ENCODE measurements around the gene NPHS1. TPM values are rescaled to one million over a fixed set of nuclear protein-coding genes. Genes with fewer than 3 reads are reported as not detected.
A peak's percentile ranks its signal among the peaks of the same experiment; 100 is the strongest.

Gene NPHS1
- total RNA-seq, 2 donors from 2014 or later: not detected

DNA sequence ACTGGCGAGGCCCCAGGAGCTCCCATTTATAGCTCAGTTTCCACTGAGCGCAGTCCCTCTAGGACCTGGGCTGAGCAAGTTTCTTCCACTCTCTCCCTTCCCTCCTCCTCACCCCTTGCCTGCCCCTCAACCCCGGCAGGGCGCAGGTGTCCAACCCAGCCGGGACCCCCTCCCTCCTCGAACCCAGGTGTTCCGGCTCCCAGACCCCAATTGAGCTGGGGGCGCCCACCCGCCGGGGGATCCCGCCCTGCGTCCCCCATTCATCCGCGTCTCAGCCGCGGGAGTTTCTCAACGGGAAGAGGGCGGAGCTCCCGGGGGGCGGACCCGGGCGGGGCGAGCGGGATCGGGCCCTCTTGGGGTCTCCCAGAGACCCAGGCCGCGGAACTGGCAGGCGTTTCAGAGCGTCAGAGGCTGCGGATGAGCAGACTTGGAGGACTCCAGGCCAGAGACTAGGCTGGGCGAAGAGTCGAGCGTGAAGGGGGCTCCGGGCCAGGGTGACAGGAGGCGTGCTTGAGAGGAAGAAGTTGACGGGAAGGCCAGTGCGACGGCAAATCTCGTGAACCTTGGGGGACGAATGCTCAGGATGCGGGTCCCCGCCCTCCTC, 4.3 kb upstream of the NPHS1 start, which contains the start of gene KIRREL2:
Gene KIRREL2 (plus strand): TSS at position 366 of the 604 bp plus-strand sequence. CDS start 209 bp downstream, at position 575.
- no peak for DNase-seq (ENCODE audit: low spot score)
- TF ChIP-seq, protein P1, sequence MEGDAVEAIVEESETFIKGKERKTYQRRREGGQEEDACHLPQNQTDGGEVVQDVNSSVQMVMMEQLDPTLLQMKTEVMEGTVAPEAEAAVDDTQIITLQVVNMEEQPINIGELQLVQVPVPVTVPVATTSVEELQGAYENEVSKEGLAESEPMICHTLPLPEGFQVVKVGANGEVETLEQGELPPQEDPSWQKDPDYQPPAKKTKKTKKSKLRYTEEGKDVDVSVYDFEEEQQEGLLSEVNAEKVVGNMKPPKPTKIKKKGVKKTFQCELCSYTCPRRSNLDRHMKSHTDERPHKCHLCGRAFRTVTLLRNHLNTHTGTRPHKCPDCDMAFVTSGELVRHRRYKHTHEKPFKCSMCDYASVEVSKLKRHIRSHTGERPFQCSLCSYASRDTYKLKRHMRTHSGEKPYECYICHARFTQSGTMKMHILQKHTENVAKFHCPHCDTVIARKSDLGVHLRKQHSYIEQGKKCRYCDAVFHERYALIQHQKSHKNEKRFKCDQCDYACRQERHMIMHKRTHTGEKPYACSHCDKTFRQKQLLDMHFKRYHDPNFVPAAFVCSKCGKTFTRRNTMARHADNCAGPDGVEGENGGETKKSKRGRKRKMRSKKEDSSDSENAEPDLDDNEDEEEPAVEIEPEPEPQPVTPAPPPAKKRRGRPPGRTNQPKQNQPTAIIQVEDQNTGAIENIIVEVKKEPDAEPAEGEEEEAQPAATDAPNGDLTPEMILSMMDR (IDR thresholded peaks at IDR 0.05): no peak
- no peaks in the 10 kb centered on the region for H3K9me3 ChIP-seq
- peaks cover 0 to 15% of the 10 kb centered on the region in 2 donors for H3K4me1 ChIP-seq (ENCODE audit: control insufficient read depth in 1 of 2, low read depth in 2 of 2)
- peak within 1 kb of the TSS; percentile 72 for H3K4me3 ChIP-seq
- H3K27ac ChIP-seq: no peak within 1 kb of the TSS
- peaks cover 10% of the 10 kb centered on the region for H3K27me3 ChIP-seq (replicated peaks; ENCODE audit: insufficient read depth)
- no peak for ATAC-seq (ENCODE audit: insufficient number of reproducible peaks, low FRiP score, low read depth)
- no peaks in the 10 kb centered on the region for H3K36me3 ChIP-seq

DNA sequence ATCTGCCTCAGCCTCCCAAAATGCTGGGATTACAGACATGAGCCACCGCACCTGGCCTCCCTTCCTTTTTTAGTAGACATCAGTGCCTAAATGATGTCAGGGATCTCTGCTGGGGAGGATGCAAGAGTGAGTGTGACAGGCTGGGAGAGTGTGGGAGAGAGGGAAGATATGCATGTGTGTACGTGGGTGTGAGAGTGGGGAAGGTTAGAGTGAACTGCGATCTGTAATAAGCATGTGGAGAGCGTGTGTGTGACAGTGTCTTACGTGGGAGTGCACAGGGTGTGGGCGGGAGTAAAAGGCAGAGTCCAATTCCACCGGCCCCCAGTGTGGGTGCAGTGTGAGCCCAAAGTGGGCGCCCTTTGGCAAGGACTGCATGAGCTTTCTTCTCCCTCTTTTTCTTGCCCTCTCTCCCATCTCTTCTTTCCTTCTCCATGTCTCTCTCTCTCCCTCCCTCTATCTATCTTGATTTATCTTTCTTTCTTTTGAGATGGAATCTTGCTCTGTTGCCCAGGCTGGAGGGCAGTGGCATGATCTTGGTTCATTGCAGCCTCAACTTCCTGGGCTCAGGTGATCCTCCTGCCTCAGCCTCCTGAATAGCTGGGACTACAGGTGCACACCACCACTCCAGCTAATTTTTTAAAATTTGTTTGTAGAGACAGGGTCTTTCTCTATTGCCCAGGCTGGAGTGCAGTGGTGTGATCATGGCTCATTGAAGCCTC, 893 bp upstream of the NPHS1 start:
- TF ChIP-seq, protein P1 (IDR thresholded peaks at IDR 0.05): no peak
- no peak for DNase-seq (ENCODE audit: low spot score)
- no peak overlapping the region for H3K27ac ChIP-seq
- peaks cover 10% of the 10 kb centered on the region for H3K27me3 ChIP-seq (replicated peaks; ENCODE audit: insufficient read depth)
- no peak for ATAC-seq (ENCODE audit: insufficient number of reproducible peaks, low FRiP score, low read depth)
- H3K9me3 ChIP-seq: no peaks in the 10 kb centered on the region
- no peak overlapping the region for H3K4me3 ChIP-seq
- no peaks in the 10 kb centered on the region for H3K36me3 ChIP-seq
- peaks cover 0 to 15% of the 10 kb centered on the region in 2 donors for H3K4me1 ChIP-seq (ENCODE audit: control insufficient read depth in 1 of 2, low read depth in 2 of 2)

DNA sequence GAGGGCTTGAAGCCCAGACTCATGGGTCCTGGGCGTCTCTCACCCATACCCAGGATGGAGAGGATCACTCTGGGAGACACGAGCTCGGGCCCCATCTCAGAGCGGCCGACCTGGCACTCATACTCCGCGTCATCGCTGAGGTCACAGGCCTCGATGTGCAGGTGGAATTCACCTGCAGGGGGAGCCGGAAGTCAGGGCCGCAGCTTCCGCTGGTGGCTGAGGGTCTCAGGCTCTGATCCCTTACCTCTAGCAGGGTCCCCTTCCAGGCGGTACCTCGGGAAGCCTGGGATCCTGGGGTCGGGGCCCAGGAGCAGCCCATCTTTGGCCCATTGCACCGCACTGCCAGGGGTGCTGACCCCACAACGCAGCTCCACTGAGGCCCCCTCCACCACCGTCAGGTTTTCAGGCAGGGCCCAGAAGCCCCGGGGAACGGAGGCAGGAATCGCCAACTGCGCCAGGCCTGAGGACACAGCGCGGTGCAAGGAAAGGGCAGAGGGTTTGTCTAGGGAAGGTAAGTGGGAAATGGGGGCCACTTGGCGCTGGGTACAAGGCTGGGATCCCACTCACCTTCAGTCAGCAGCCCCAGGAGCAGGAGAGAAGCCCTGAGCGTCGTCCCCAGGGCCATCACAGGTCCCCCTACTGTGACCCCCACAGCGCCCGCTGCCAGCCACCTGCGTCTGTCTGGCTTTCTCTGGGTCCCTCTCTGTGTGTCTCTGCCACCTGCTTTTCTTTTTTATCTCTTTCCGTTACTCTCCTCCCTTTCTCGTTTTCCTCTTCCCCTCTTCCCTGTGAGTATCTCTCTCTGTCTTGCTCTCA, 883 bp downstream of the NPHS1 start:
- Histone ChIP-seq H3K36me3 (no peaks in the 10 kb centered on the region), H3K4me3 (no peak overlapping the region), H3K27me3 (replicated peaks; ENCODE audit: insufficient read depth) (peaks cover under 1% of the 10 kb centered on the region), H3K27ac (no peak overlapping the region), H3K4me1 (ENCODE audit: control insufficient read depth in 1 of 2, low read depth in 2 of 2) (peaks cover 0 to 6% of the 10 kb centered on the region in 2 donors), H3K9me3 (no peaks in the 10 kb centered on the region)
- no peak for ATAC-seq (ENCODE audit: insufficient number of reproducible peaks, low FRiP score, low read depth)
- DNase-seq (ENCODE audit: low spot score): no peak
- TF ChIP-seq, protein P1 (IDR thresholded peaks at IDR 0.05): no peak

DNA sequence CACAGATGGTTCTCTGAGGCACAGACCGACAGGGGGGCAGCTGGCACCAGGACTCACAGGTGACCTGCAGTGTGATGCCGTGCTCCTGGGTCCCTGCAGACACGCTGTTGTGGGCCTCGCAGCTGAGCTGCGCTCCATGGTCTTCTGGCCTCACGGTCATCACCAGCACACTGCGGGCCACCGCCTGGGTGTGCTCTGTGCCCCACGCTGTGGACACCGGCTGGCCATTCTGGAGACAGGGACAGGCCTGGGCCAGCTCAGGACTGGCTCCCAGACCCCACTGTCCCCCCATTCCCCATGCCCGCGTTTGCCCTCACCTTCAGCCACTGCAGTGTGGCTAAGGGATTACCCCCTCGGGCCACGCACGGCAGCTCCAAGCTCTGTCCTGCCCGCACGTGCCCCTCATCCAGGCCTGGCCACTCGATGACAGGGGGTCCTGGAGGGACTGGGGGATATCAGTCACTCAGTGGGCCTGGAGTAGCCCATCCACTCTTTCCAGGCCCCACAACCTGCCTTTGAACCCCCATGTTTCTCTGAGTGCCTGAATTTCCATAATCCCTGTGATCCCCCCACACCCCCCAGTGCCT, 3.3 kb downstream of the NPHS1 start:
- Histone ChIP-seq H3K4me3 (no peak overlapping the region), H3K27ac (no peak overlapping the region), H3K36me3 (no peaks in the 10 kb centered on the region), H3K4me1 (ENCODE audit: control insufficient read depth in 1 of 2, low read depth in 2 of 2) (peaks cover 3 to 8% of the 10 kb centered on the region in 2 donors), H3K9me3 (no peaks in the 10 kb centered on the region), H3K27me3 (replicated peaks; ENCODE audit: insufficient read depth) (peaks cover 9% of the 10 kb centered on the region)
- DNase-seq (ENCODE audit: low spot score): no peak
- TF ChIP-seq, protein P1 (IDR thresholded peaks at IDR 0.05): no peak
- no peak for ATAC-seq (ENCODE audit: insufficient number of reproducible peaks, low FRiP score, low read depth)

Data from thoracic aorta (tissue), 2 donors.